OCI-LY7 (cell line): ENCODE data around the gene TTLL5. TPM values are rescaled to one million over a fixed set of nuclear protein-coding genes. Genes with fewer than 3 reads are reported as not detected.

Source experiments
- BruUV-seq: library from RNA; stranded (reverse); fragments of 400-500 nt; replicated peaks from 2 replicates; lab custom pipeline; 2021; lab: Mats Ljungman, UMichigan
- CTCF ChIA-PET: fragments of 300-600 bp; sonication (Branson Sonifier 250); formaldehyde crosslinking; loops from one replicate; lab custom pipeline; 2022; ENCODE audit warnings: antibody characterized with exemption; ENCODE audit not compliant: unreplicated experiment; lab: Charles Lee
- POLR2A ChIA-PET: fragments of 300-600 bp; sonication (Branson Sonifier 250); formaldehyde crosslinking; loops from one replicate; lab custom pipeline; 2022; ENCODE audit warnings: antibody characterized with exemption; lab: Charles Lee
- DNase-seq: peaks from one replicate; pipeline ENCODE4 v3.0.0-alpha.2; 2015; ENCODE audit warnings: low spot score
- H2AFZ ChIP-seq: fragments of 200-600 bp; sonication (generic), shearing (Covaris generic); 2 replicates; pipeline ENCODE4 v1.6.1; 2014; ENCODE audit warnings: mild to moderate bottlenecking, antibody characterized with exemption, low read length, moderate library complexity
- H3K27ac ChIP-seq: fragments of 200-600 bp; sonication (generic); 2 replicates; pipeline ENCODE4 v1.5.1; 2014; ENCODE audit warnings: mixed run types, low read depth, mild to moderate bottlenecking, moderate library complexity, low read length, inconsistent platforms; ENCODE audit not compliant: poor library complexity, severe bottlenecking
- H3K36me3 ChIP-seq: fragments of 200-600 bp; sonication (generic); 2 replicates; pipeline ENCODE4 v1.6.1; 2014; ENCODE audit warnings: mild to moderate bottlenecking, antibody characterized with exemption, low read length, moderate library complexity, mixed read lengths; ENCODE audit not compliant: insufficient read depth
- H3K4me1 ChIP-seq: fragments of 200-600 bp; sonication (generic); 2 replicates; pipeline ENCODE4 v1.5.1; 2014; ENCODE audit warnings: mild to moderate bottlenecking, low read length; ENCODE audit not compliant: insufficient read depth, poor library complexity, severe bottlenecking
- H3K4me2 ChIP-seq: fragments of 200-600 bp; sonication (generic); 2 replicates; pipeline ENCODE4 v1.6.1; 2014; ENCODE audit warnings: mild to moderate bottlenecking, low read length
- H3K4me3 ChIP-seq: fragments of 200-600 bp; sonication (generic); 2 replicates; pipeline ENCODE4 v1.5.1; 2014; ENCODE audit warnings: mild to moderate bottlenecking, low read depth, low read length; ENCODE audit not compliant: poor library complexity, severe bottlenecking
- H3K79me2 ChIP-seq: fragments of 200-600 bp; sonication (generic); 2 replicates; pipeline ENCODE4 v1.6.1; 2016; ENCODE audit warnings: low read depth, mild to moderate bottlenecking, low read length, moderate library complexity, mixed read lengths; ENCODE audit not compliant: insufficient read depth
- H3K9me2 ChIP-seq: fragments of 200-600 bp; sonication (generic); 2 replicates; pipeline ENCODE4 v1.6.1; 2016; ENCODE audit warnings: mild to moderate bottlenecking, low read length, mixed read lengths; ENCODE audit not compliant: insufficient read depth
- H3K9me3 ChIP-seq: fragments of 200-600 bp; sonication (generic); 2 replicates; pipeline ENCODE4 v1.6.1; 2014; ENCODE audit warnings: mild to moderate bottlenecking, mixed run types, low read length, mixed read lengths
- H4K20me1 ChIP-seq: fragments of 200-600 bp; sonication (generic); 2 replicates; pipeline ENCODE4 v1.6.1; 2014; ENCODE audit warnings: mild to moderate bottlenecking, antibody characterized with exemption, low read length, moderate library complexity, mixed read lengths; ENCODE audit not compliant: insufficient read depth
- CTCF ChIP-seq: fragments of 200-600 bp; sonication (generic); conservative IDR thresholded peaks from 2 replicates; pipeline ENCODE4 v1.5.1; 2014; ENCODE audit warnings: mild to moderate bottlenecking, antibody characterized with exemption, low read length, moderate library complexity, mixed read lengths
- EZH2phosphoT487 ChIP-seq: fragments of 200-600 bp; sonication (generic); IDR thresholded peaks from 2 replicates; pipeline ENCODE4 v1.6.1; 2018; ENCODE audit warnings: low read depth, borderline replicate concordance, mild to moderate bottlenecking, mixed run types, antibody characterized with exemption, low read length, moderate library complexity, mixed read lengths
- intact Hi-C: fragments of 100-400 bp; cut with micrococcal nuclease; formaldehyde crosslinking; loops from one replicate; pipeline ENCODE4 v1.10.0; 2022; ENCODE audit not compliant: unreplicated experiment
- total RNA-seq, 2 experiments: library from RNA; depleted of rRNA in 1 of 2; stranded (reverse); fragments of >200 nt in 1 of 2; shearing (Covaris generic) in 1 of 2; gene quantifications; 2 replicates each; pipeline ENCODE4 v1.2.3, GENCODE V29; 2014 to 2022

TTLL5 gene
- total RNA-seq, 2 experiments from 2014 or later: 34.3 to 55.6 TPM

GRCh38 chr14:75987201-75987970 lies 326.3 kb downstream of the TTLL5 start:
- Histone ChIP-seq H3K4me3 (no peak overlapping the region), H3K4me2 (no peak overlapping the region), H3K79me2 (no peaks in the 10 kb centered on the region), H4K20me1 (no peaks in the 10 kb centered on the region), H3K9me2 (no peaks in the 10 kb centered on the region), H3K4me1 (peaks cover 13% of the 10 kb centered on the region), H3K9me3 (no peaks in the 10 kb centered on the region), H3K27ac (no peak overlapping the region), H2AFZ (no peak overlapping the region), H3K36me3 (no peaks in the 10 kb centered on the region)
- no TSS peak for BruUV-seq
- ChIA-PET CTCF (no interaction called here), POLR2A (interaction anchor here (0.8 kb wide), 1 partner anchor 8 kb away, joined by 3 read pairs; no protein-coding TSS in a partner anchor)
- no peak for TF ChIP-seq EZH2phosphoT487
- TF ChIP-seq CTCF: no peak
- no peak for DNase-seq
- intact Hi-C loops: no loop called here

- DNase-seq: no peak
- Histone ChIP-seq H3K4me2 (no peak overlapping the region), H3K4me3 (no peak overlapping the region), H3K4me1 (peaks cover 15% of the 10 kb centered on the region), H3K79me2 (no peaks in the 10 kb centered on the region), H3K36me3 (no peaks in the 10 kb centered on the region), H3K9me2 (no peaks in the 10 kb centered on the region), H3K9me3 (no peaks in the 10 kb centered on the region), H4K20me1 (no peaks in the 10 kb centered on the region), H2AFZ (no peak overlapping the region), H3K27ac (no peak overlapping the region)
- ChIA-PET POLR2A (no interaction called here), CTCF (no interaction called here)
- BruUV-seq: no TSS peak
- TF ChIP-seq EZH2phosphoT487 (no peak), CTCF (no peak)
- intact Hi-C loops: no loop called here
These were observed 328.1 kb downstream of the TTLL5 start for GRCh38 chr14:75989134-75989533.

GRCh38 chr14:75990297-75990696 lies 329.3 kb downstream of the TTLL5 start:
- Histone ChIP-seq H3K79me2 (no peaks in the 10 kb centered on the region), H2AFZ (no peak overlapping the region), H3K27ac (no peak overlapping the region), H3K4me1 (peaks cover 15% of the 10 kb centered on the region), H4K20me1 (no peaks in the 10 kb centered on the region), H3K36me3 (no peaks in the 10 kb centered on the region), H3K9me2 (no peaks in the 10 kb centered on the region), H3K4me3 (no peak overlapping the region), H3K4me2 (no peak overlapping the region), H3K9me3 (no peaks in the 10 kb centered on the region)
- BruUV-seq: no TSS peak
- DNase-seq: no peak
- ChIA-PET POLR2A (no interaction called here), CTCF (no interaction called here)
- intact Hi-C loops: no loop called here
- TF ChIP-seq EZH2phosphoT487 (no peak), CTCF (no peak)
